GM21381 (cell line): ENCODE results near the gene ANTKMT.
"Not testable (repeated sequence)": the region's sequence is repeated elsewhere in the genome, so short reads cannot be mapped to it uniquely, and the experiment has no call there.

Experiments
- ATAC-seq: cut with Tn5 transposase; IDR thresholded peaks from one replicate; pipeline ENCODE4 v1.9.1; 2021; ENCODE audit warnings: mild to moderate bottlenecking, moderate library complexity; ENCODE audit not compliant: unreplicated experiment

The ANTKMT gene

GRCh38 chr16:680967-681745 is 39.8 kb upstream of the ANTKMT start:
- no peak for ATAC-seq

- ATAC-seq: no peak
Observed at GRCh38 chr16:681746-682427, 39.1 kb upstream of the ANTKMT start.

- ATAC-seq: no peak
Observed at GRCh38 chr16:682493-683395, 38.2 kb upstream of the ANTKMT start.

DNA sequence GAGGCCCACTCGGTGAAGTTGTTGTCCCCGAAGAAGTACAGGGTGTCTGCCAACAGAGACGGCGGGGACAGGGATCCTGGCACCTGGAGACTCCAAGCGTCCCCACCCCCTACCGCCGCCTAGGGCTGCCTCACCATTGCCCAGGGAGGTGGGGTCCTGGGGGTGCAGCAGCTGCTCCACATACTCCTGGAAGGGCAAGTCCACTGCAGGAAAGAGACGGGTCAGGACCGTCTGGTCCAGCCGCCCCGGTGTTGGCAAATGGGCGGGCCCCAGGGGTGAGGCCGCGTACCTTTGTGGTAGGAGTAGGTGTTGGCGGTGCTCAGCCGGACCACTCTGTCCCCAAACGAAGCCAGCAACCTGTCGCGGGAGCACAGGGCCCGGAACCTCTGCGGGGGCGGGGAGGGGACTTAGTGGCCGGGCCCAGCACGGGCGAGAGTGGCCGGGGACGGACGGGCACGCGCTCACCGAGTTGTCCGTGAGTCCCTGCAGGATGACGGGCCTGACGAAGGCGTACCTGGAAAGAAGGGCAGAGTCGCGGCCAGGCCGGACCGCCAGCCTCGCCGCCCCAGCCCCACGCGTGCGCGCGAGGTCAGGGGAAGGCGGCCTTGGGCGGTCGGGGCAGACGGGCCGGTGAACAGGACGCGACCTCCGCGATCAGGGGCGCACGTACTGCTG is 37.4 kb upstream of the ANTKMT start:
- no peak for ATAC-seq

- ATAC-seq: peak; percentile 55
Observed at GRCh38 chr16:684071-684794, 36.7 kb upstream of the ANTKMT start, which contains the start of gene JMJD8. Gene JMJD8, minus strand, starts transcription at chr16:684334. Its CDS starts 15 bp downstream, at chr16:684319.

DNA sequence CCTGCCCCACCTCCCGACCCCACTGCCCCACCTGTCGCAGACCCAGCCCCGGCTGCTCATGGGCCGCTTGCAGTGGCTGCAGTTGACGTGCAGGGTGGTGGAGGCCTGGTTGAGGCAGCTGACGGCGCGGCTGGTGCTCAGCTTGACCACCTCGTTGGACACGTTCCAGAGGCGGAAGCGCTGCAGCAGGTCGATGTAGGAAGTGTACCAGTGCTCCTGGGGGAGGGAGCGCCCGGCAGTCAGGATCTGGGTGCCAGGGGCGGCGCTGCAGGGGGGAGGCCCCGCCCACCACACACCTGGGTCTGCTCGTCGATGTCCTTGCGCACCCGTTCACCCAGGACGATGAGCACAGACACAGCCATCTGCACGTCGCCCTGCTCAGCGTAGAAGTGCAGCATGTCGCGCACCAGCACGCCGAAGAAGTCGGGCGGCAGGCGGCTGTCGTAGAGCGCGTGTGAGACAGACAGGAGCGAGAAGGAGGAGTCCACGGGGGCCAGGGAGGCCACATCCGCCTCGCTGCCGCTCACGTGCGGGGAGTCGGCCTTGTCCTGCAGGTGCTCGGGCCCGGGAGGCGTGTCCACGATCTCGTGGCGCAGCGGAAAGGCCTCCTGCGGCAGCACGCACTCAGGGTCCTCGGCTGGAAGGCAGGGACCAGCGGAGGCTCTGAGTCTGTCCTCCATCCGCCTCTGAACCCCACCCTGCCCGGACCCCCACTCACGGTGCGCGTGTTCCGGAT is 35.8 kb upstream of the ANTKMT start:
- ATAC-seq: no peak

- ATAC-seq: no peak
Observed at GRCh38 chr16:685967-686366, 35.0 kb upstream of the ANTKMT start.

GRCh38 chr16:686459-687260 is 34.3 kb upstream of the ANTKMT start:
- no peak for ATAC-seq

DNA sequence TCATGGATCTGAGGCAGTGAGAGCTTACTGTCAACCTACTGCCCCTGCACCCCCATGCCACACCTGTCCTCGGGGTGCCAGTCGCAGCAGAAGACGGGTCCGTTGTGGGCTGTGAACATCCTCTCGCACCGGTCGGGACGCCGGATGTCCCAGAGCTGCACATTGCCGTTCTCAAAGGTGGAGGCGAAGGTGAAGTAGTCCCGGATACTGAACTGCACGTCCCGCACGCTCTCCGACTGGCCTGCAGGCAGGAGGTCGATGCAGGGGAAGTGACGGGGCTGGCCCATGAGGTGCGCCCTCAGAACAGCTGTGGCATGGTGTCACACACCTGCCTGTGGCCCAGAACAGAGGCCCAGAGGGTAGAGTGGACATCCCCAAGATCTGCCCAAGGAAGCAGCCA is 33.4 kb upstream of the ANTKMT start:
- no peak for ATAC-seq

DNA sequence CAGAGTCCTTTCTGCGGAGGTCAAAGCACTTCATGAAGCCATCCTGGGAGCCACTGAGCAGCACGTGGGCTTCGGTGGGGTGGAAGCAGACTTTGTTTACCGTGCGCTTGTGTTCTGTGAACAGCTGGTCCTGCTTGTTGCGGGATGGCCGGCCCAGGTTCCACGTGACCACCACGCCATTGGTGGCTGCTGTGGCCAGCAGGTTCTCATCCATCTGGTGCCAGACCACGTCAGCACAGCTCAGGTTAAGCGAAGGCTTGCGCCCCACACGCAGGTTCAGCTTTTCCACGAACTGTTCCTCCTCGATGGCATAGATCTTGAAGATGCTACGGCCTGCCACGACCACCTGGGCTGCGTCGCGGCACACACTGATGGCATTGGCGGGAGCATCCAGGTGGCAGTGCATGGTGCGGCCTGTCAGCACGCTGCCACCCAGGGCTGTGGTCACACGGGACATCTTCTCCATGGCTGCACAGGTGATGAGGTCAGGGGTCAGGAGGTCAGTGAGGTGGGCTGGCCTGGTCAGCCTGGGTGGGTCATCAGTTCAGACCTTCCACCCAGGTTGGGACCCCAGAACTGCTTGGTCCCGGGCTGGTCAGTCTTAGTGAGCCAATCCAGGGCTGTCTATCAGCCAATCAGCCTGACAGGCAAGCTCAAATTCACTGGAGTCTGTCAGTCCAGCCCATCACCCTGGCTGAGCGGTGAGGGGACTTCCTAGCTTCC is 31.6 kb upstream of the ANTKMT start:
- no peak for ATAC-seq

- not testable (repeated sequence) for ATAC-seq
Observed at GRCh38 chr16:691242-691641, 29.7 kb upstream of the ANTKMT start.

GRCh38 chr16:692356-693108 is 28.4 kb upstream of the ANTKMT start:
- no peak for ATAC-seq

GRCh38 chr16:693364-693763 is 27.6 kb upstream of the ANTKMT start:
- ATAC-seq: no peak

GRCh38 chr16:693766-694165 is 27.2 kb upstream of the ANTKMT start:
- no peak for ATAC-seq

DNA sequence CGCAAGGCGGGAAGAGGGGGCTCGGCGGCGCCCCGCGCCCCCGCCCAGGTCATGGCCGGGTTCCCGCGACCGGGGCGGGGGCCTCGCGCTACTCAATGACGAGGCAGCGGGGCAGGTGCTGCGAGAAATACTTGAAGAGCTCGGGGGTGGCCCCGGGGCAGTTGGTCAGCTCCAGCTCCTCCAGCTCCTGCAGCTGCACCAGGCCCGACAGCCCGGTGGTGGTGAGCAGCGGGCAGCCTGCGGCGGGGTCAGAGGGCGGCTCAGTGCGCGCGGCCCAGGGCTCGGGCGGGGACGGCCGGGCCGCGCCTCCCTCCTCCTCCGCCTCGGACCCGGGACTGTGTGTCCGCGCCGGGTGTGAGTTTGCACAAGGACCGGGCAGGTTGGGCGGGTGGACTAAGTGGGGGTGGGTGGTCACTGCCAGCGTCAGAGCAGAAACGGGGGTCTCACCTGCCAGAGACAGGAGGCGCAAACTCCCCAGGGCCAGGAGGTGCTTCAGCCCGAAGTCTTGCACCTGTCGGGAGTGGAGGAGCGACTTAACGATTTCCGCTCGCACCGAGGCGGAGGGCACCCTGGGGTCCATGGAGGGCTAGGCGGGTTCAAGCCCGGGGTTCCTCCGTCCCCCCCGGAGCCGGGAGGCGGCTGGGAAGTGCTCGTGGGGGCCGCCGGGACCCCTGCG is 26.6 kb upstream of the ANTKMT start:
- ATAC-seq: no peak

DNA sequence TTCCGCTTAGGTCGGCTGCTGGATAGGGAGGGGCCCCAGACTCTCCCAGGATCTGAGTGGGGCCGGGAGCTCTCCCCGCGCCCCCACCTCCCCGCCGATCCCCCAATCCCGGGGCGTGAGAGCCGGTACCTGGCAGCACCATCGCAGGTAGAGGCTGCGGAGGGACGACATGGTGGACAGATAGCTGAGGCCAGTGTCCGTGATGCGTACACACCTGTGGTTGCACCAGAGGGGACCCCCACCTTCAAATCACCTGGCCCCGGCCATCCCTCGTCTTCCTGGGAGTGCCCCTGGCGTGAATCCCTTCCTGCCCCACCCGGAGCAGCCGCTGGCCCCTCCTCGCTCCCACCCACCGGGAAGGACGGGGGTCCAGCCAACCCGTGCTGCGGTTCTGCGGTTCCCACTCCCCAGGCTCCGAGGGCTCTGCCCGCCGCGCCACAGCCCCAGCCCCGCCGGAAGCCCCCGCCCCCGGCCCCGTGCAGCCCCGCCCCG is 26.0 kb upstream of the ANTKMT start:
- no peak for ATAC-seq
